Activated CD4-positive, CD25-positive, alpha-beta regulatory T cell treated with anti-CD3 and anti-CD28 coated beads, Interleukin-2, amount 50 U/mL, for 24 hours (primary cell): ENCODE results near the gene CETN3.
"Not testable (repeated sequence)": the region's sequence is repeated elsewhere in the genome, so short reads cannot be mapped to it uniquely, and the experiment has no call there.

Experiments
- ATAC-seq, 2 donors: fragments of 150-1000 bp; cut with Tn5 transposase; one replicate each; pipeline ENCODE4 v1.10.0; 2021; ENCODE audit warnings: mild to moderate bottlenecking in 1 of 2, moderate library complexity in 1 of 2

CETN3 gene

GRCh38 chr5:90381213-90381929, 28.2 kb downstream of the CETN3 start:
- ATAC-seq, result no peak

- ATAC-seq, result no peak
These were observed 29.9 kb downstream of the CETN3 start for GRCh38 chr5:90379652-90380051.

- no peak for ATAC-seq
These were observed 30.8 kb downstream of the CETN3 start for GRCh38 chr5:90378752-90379151.

- not testable (repeated sequence) for ATAC-seq
These were observed 38.3 kb downstream of the CETN3 start for GRCh38 chr5:90371269-90371668.

GRCh38 chr5:90368454-90369246, 40.9 kb downstream of the CETN3 start:
- ATAC-seq, result no peak

GRCh38 chr5:90367879-90368278, 41.7 kb downstream of the CETN3 start:
- no peak for ATAC-seq

GRCh38 chr5:90366948-90367347, 42.6 kb downstream of the CETN3 start:
- ATAC-seq, result no peak

- ATAC-seq, result no peak
These were observed 44.2 kb downstream of the CETN3 start for GRCh38 chr5:90365328-90365727.

- ATAC-seq, result no peak
These were observed 50.3 kb downstream of the CETN3 start for GRCh38 chr5:90359073-90359920.

- ATAC-seq, result no peak
These were observed 52.9 kb downstream of the CETN3 start for GRCh38 chr5:90356622-90357021.

- ATAC-seq, result no peak
These were observed 53.4 kb downstream of the CETN3 start for GRCh38 chr5:90356176-90356575.

- ATAC-seq, result no peak
These were observed 53.9 kb downstream of the CETN3 start for GRCh38 chr5:90355635-90356034.

- ATAC-seq, result no peak
These were observed 56.3 kb downstream of the CETN3 start for GRCh38 chr5:90353254-90353653.

GRCh38 chr5:90351101-90351500, 58.5 kb downstream of the CETN3 start:
- no peak for ATAC-seq

GRCh38 chr5:90347462-90347861, 62.1 kb downstream of the CETN3 start:
- ATAC-seq, result no peak

GRCh38 chr5:90345684-90346083, 63.9 kb downstream of the CETN3 start:
- ATAC-seq, result no peak

GRCh38 chr5:90344689-90345088, 64.9 kb downstream of the CETN3 start:
- no peak for ATAC-seq

- not testable (repeated sequence) for ATAC-seq
These were observed 65.8 kb downstream of the CETN3 start for GRCh38 chr5:90343731-90344130.

- ATAC-seq, result no peak
These were observed 67.0 kb downstream of the CETN3 start for GRCh38 chr5:90342576-90342975.
